ENCODE data around the gene ACTL6B. TPM values are rescaled to one million over a fixed set of nuclear protein-coding genes. Genes with fewer than 3 reads are reported as not detected.

Gene ACTL6B
- total and polyA plus RNA-seq, 2 experiments from 2014 or later: not detected

GRCh38 chr7:100685049-100685605, 28.9 kb upstream of the ACTL6B start:
- no peak overlapping the region for H3K4me3 ChIP-seq
- no peak overlapping the region for H3K27ac ChIP-seq
- no peaks in the 10 kb centered on the region for H3K4me1 ChIP-seq (ENCODE audit: low read depth)
- H3K27me3 ChIP-seq: no peaks in the 10 kb centered on the region
- peaks cover 49% of the 10 kb centered on the region for H3K36me3 ChIP-seq
- TF ChIP-seq CTCF (IDR thresholded peaks at IDR 0.05; ENCODE audit: low read depth, low read length): no peak
- no peak for DNase-seq (ENCODE audit: low read depth in 1 of 2, low spot score in 1 of 2)
- H3K9me3 ChIP-seq (ENCODE audit: low read depth): no peaks in the 10 kb centered on the region

- Histone ChIP-seq H3K36me3 (peaks cover 49% of the 10 kb centered on the region), H3K4me1 (ENCODE audit: low read depth) (no peaks in the 10 kb centered on the region)
- TF ChIP-seq CTCF (IDR thresholded peaks at IDR 0.05; ENCODE audit: low read depth, low read length): no peak
Measured at GRCh38 chr7:100684534-100685042, 28.3 kb upstream of the ACTL6B start.

DNA sequence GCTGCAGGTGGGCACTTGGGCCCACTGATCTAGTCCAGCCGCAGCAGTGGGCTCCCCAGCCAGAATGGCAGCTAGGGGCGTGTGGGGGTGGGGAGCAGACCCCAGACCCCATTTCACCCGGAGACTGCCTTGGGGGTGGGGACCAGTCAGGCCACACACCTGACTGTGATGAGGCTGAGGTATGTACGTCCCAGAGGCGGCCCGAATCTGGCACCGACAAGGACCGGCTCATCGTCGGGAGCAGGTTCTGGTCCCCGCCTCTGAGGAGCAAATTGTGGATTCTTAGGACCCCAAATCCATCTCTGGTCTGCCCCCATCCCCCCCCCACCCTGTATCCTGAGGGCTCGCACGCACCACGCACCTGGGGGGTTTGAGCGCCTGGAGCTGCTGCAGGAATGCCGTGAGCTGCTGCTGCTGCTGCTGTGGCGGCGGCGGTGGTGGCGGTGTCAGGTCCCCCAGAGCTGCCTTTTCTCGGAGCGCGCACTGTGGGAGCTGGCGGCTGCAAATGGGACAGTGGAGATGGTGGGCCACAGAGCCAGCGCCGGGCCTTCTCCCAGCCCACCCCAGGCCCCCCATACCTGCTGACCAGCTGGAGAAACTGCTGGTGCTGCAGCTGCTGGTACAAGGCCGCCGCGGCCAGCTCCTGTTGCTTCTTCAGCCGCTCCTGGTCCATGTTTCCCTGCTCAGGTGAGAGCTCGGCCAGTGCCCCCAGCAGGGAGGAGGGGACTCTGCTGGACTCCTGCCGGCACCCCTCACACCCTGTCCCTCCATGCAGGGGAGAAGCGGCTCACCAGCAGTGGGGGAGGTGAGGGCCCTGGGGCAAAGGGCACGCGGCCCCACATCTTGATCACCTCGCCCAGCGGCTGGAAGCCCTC, 27.6 kb upstream of the ACTL6B start:
- peaks cover 54% of the 10 kb centered on the region for H3K36me3 ChIP-seq
- no peak for TF ChIP-seq CTCF (IDR thresholded peaks at IDR 0.05; ENCODE audit: low read depth, low read length)
- no peaks in the 10 kb centered on the region for H3K4me1 ChIP-seq (ENCODE audit: low read depth)

More at GRCh38 chr7:100684534-100685042, 28.3 kb upstream of the ACTL6B start:
- Histone ChIP-seq H3K4me3 (no peak overlapping the region), H3K9me3 (ENCODE audit: low read depth) (no peaks in the 10 kb centered on the region), H3K27me3 (no peaks in the 10 kb centered on the region), H3K27ac (no peak overlapping the region)
- DNase-seq (ENCODE audit: low read depth in 1 of 2, low spot score in 1 of 2): no peak

GRCh38 chr7:100682991-100683658, 26.9 kb upstream of the ACTL6B start:
- no peaks in the 10 kb centered on the region for H3K4me1 ChIP-seq (ENCODE audit: low read depth)
- peaks cover 60% of the 10 kb centered on the region for H3K36me3 ChIP-seq
- no peaks in the 10 kb centered on the region for H3K9me3 ChIP-seq (ENCODE audit: low read depth)
- no peak for DNase-seq (ENCODE audit: low read depth in 1 of 2, low spot score in 1 of 2)
- no peak overlapping the region for H3K4me3 ChIP-seq
- no peak overlapping the region for H3K27ac ChIP-seq
- no peaks in the 10 kb centered on the region for H3K27me3 ChIP-seq
- TF ChIP-seq CTCF (IDR thresholded peaks at IDR 0.05; ENCODE audit: low read depth, low read length): no peak

More for the DNA sequence above, 27.6 kb upstream of the ACTL6B start:
- Histone ChIP-seq H3K9me3 (ENCODE audit: low read depth) (no peaks in the 10 kb centered on the region), H3K27me3 (no peaks in the 10 kb centered on the region), H3K27ac (no peak overlapping the region), H3K4me3 (no peak overlapping the region)
- DNase-seq (ENCODE audit: low read depth in 1 of 2, low spot score in 1 of 2): no peak

- Histone ChIP-seq H3K36me3 (peaks cover 60% of the 10 kb centered on the region), H3K4me3 (no peak overlapping the region), H3K27me3 (no peaks in the 10 kb centered on the region), H3K9me3 (ENCODE audit: low read depth) (no peaks in the 10 kb centered on the region), H3K27ac (no peak overlapping the region), H3K4me1 (ENCODE audit: low read depth) (no peaks in the 10 kb centered on the region)
- DNase-seq (ENCODE audit: low read depth in 1 of 2, low spot score in 1 of 2): no peak
- TF ChIP-seq CTCF (IDR thresholded peaks at IDR 0.05; ENCODE audit: low read depth, low read length): no peak
Measured at GRCh38 chr7:100682228-100682741, 26.0 kb upstream of the ACTL6B start.
